COR-L47 (cell line): ENCODE data around the gene RBMX2.
"Not testable (repeated sequence)": the region's sequence is repeated elsewhere in the genome, so short reads cannot be mapped to it uniquely, and the experiment has no call there.

Experiments
- DNase-seq: peaks from one replicate; lab custom pipeline; 2025; lab: John Stamatoyannopoulos, UW

RBMX2 gene, protein sequence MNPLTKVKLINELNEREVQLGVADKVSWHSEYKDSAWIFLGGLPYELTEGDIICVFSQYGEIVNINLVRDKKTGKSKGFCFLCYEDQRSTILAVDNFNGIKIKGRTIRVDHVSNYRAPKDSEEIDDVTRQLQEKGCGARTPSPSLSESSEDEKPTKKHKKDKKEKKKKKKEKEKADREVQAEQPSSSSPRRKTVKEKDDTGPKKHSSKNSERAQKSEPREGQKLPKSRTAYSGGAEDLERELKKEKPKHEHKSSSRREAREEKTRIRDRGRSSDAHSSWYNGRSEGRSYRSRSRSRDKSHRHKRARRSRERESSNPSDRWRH

GRCh38 chrX:130401415-130402207 lies at the start of gene RBMX2:
Gene RBMX2 (plus strand): TSS chrX:130401987. CDS start chrX:130402033, 46 bp downstream.
- DNase-seq: peak; percentile 21

DNA sequence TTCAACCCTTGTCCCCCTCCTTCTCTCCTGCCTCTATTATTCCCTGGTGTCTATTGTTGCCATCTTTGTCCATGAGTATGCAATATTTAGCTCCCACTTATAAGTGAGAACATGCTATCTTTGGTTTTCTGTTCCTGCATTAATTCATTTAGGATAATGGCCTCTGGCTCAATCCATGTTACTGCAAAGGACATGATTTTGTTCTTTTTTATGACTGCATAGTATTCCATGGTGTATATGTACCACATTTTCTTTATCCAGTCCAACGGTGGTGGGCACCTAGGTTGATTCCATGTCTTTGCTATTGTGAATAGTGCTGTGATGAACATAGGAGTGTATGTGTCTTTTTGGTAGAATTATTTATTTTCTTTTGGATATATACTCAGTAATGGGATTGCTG lies 49.7 kb upstream of the RBMX2 start:
- not testable (repeated sequence) for DNase-seq

DNA sequence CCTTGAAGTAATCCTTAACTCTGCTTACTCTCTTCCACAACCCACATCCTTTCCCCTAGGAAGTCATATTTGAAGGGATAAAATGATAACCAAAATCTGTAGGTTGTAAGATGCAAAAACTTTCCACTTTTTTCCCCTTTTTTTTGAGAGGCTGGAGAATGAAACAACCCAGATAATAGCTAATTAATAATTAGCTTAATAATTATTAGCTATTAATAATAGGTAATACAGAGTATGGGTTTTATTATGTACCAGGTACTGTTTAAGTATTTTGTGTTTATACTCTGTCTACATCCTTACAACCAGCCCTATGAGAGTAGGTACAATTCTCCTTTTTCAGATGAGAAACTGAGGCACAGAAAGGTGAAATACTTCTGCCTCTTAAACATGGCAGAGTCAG lies 25.7 kb upstream of the RBMX2 start:
- DNase-seq: no peak

DNA sequence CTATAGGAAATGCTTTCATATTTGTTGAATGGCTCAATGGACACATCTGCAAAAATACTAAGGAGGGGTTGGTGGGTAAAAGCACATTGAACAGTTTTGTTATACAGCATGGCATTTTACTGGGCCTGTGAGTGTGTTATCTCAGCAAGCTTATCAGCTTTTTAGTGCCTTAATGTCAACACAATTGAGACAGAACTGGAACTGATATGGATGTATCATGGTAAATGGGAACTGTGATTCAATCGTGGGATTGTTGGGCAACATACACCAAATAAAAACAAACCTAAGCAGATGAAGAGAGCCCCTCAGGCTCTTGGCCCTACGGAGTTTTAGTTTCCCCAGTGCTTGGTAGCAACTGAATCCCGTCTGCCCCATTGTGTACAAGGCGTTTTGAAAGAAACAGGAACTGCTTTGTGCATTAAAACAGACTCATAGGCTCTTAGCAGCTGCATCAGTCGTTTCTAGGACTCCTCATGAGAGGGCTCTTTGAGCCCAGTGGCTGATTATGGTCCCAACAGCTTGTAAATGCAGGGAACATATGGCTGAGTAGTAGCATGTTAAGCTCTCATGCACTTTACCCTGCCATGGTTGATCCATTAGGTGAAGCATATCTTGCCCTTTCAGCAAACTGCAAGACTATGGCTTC lies 23.6 kb upstream of the RBMX2 start:
- DNase-seq: no peak

DNA sequence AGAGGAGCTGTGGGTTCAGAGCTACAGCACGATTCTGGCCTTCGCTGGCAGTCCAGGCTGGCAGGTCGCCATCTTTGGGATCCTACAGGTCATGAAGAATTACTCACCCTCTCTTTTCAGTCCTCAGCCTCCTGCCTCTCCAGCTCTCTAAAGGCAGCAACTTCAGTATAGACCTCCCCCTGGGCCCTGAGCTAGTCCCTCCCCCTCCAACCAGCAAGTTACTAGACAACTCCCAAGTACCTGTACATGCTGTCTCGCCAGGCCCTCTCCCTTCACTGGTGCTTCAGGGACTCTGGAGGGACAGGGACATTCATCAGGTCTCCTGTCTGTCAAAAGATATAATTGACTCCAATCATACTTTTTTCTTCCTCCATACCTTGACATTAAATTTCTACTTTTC lies 16.3 kb upstream of the RBMX2 start, which contains the start of gene GPR119:
GPR119 (minus strand) TSS at position 155 of the 400 bp plus-strand sequence. CDS start 227 bp downstream, outside the sequence.
- no peak for DNase-seq

DNA sequence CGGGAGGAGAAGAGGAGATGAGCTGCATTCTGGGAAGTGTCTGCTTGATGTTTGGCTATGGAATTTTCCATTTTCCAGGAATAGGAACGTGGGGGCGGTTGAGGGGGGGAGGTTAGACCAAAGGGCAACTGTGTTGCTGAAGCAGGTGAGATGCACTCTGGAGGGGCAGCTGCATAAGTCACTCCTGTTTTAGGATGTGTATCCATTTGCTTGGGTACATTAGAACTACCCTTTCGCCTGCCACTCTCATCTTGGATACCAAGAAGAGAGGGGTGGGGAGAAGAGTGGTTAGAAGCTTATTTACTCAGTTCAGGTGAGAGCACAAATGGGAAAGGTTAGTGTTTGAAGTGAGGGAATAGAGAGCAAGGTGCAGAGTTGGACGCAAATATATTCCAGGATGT lies 15.4 kb upstream of the RBMX2 start:
- DNase-seq: no peak

GRCh38 chrX:130393451-130394074 lies 8.2 kb upstream of the RBMX2 start:
- DNase-seq: peak; percentile 12

DNA sequence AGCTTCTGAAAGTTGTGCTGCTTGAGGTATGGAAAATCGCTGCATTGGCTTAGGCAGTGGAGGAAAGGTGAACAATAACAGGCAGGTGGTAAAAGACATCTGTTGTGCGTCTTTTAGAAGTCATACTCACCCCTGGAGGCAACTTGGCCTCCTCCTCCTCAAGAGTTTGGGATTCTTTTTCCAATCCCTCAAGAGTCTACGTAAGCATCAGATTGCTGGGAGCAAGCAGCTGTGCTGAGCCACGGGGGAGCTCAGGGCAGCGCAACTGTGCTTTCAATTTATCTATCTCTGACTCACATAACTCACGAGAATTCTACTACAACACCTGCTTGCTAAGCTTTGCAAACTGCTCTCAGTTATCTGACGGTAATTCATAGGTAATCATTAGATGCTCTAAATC lies 6.4 kb upstream of the RBMX2 start:
- DNase-seq: no peak

DNA sequence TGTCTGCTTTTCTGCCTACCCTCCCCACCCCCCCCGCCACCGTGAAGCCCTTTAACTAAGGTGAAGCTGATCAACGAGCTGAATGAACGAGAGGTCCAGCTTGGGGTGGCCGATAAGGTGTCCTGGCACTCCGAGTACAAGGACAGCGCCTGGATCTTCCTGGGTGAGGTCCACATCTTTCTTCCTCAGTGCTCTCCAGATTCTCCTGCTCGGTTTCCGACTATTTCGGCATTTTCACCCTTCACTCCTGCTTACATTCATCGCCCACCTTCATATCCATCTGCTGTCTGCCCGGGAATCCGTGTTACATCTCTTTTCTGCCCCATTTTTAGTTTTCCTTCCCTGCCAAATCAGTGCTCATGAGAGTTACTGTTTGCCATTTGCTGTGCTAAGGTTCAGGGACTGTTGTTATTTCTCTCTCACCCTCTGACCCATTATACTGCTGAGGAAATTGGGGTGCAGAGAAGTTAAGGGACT lies 459 bp downstream of the RBMX2 start:
- DNase-seq: no peak

DNA sequence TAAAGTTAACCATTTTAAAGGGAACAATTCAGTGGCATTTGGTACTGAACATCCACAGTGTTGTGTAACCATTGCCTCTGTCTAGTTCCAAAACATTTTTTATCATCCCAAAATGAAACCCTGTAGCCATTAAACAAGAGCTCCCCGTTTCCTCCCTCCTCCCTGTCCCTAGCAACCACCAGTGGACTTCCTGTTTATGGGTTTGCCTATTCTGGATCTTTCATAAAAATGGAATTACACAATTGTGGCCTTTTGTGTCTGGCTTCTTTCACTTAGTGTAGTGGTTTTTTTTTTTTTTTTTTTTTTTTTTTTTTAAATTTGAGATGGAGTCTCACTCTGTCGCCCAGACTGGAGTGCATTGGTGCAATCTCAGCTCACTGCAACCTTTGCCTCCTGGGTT lies 11.6 kb downstream of the RBMX2 start:
- DNase-seq: no peak

GRCh38 chrX:130414800-130415199 lies 13.0 kb downstream of the RBMX2 start:
- DNase-seq: no peak

DNA sequence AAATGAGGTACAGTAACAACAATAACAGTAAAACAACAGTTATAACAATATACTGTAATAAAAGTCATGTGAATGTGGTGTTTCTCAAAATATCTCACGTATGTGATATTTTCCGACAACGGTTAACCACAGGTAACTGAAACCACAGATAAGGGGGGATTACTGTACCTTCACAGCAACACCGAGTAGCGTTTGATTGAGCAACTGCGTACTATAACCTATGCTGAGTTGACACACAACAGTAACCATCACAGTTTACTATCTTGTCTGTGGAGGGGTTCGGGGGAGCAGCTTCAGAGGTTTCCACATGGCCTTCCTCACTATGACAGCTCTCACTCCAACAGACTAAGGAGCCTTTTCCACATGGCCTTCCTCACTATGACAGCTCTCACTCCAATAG lies 13.4 kb downstream of the RBMX2 start:
- no peak for DNase-seq

- DNase-seq: no peak
Observed at GRCh38 chrX:130416785-130417184, 15.0 kb downstream of the RBMX2 start.

DNA sequence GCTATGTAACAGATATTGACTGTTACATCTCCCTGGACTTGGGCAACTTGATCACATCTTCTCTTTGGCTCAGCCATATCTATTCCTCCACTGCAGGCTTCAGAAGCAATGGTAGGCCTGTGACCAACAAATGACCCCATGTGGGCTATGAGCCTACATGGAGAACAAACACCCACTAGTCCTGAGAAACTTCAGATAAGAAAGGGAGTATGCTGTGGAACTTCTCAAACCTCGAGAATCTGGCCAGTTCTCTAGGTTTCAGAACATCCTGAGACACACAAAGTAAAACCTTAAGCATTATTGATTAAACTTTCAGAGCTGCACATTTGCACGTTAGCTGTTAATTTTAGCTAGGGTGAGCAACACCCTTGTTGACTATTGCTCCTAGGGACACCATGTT lies 16.3 kb downstream of the RBMX2 start:
- DNase-seq: no peak

DNA sequence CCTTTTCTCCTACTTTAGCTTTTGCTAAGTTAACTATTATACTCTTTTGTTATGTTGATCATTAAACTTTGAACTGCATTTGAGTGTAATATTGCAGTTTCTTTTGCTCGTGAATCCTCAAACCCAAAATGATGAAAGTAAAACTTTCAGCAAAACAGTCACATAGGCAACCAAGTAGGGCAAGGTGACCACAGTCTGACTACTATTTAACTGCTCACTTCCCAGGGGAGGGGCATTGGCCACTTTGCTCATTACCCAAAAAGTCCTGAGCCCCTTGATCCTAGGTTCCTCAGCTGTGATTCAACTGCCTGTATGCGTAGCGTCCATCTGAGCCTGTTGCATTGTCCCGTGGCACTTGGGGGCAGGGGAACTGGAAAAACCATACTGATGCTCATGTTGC lies 17.0 kb downstream of the RBMX2 start:
- DNase-seq: no peak

DNA sequence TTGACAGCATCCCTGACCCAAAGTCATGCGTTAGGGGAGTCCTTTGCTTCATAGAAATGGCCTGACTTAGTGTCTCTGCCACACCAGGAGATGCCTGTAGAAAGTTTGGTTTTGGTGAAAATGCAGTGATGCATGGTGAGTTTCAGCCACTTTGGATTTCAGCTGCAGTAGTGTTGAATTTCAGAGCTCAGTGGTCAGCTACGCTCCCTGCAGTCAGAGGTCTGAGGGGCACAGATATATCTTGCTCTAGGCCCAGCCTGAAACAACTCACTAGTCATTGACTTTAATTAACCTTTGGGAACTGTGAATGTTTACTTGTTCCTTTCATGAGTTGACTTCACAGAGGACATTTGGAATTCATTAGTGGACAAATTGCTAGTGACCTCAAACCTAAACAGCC lies 17.5 kb downstream of the RBMX2 start:
- no peak for DNase-seq

DNA sequence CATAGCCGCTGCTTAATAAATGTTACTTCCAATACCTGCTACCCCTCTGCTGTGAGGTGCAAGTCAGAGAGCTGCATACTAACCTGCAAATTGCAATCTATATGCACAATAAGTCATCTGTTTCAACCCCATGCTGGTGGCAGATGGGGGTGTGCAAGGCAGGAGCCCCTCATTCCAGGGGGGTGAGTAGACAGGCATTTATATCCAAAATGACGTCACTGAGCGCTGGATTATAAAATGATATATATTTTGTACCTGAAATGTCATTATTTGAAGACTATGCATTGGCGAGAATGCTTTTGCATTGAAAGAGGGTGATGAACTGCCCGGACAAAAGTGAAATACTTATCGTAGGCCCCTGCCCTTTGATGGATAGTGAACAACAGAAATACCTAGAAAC lies 24.7 kb downstream of the RBMX2 start:
- no peak for DNase-seq

- not testable (repeated sequence) for DNase-seq
Observed at GRCh38 chrX:130429236-130429635, 27.4 kb downstream of the RBMX2 start.

DNA sequence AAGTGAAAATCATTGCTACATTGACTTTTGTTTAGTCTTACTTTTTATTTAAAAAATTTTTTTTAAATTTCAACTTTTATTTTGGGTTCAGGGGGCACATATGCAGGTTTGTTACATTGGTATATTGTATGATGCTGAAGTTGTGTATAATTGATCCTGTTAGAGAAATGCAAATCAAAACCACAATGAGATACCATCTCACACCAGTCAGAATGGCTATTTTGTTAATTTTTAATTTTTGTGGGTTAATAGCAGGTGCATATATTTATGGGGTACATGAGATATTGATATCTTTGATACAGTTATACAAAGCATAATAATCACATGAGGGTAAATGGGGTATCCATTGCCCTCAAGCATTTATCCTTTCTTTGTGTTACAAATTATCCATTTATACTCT lies 34.1 kb downstream of the RBMX2 start:
- no peak for DNase-seq

DNA sequence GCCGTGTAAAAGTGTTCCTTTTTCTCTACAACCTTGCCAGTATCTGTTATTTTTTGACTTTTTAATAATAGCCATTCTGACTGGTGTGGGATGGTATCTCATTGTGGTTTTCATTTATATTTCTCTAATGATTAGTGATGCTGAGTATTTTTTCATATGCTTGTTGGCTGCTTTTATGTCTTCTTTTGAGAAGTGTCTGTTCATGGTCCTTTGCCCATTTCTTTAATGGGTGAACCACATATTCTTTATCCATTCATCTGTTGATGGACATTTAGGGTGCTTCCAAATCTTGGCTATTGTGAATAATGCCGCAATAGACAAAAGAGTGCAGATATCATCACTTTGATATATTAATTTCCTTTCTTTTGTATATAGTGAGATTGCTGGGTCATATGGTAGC lies 36.2 kb downstream of the RBMX2 start:
- not testable (repeated sequence) for DNase-seq

DNA sequence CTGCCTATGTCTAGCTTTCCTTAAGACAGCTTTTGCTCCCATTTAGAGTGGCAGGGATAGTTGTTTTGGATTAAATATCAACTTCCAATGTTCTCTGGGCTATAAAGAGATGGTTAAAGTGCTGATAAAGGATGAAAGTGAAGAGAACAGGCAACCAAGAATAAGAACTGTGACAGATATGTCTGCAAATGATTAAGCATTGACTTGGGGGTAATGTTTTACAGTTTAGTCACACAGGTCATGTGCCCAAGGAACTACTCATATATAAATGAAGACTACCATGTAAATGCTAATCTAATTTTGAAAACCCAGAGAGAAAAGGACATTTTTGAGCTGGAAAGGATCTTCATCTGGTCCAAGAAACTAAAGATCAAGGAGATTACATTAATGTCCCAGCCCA lies 42.1 kb downstream of the RBMX2 start:
- DNase-seq: no peak

GRCh38 chrX:130444641-130445336 lies 43.0 kb downstream of the RBMX2 start:
- no peak for DNase-seq
